HG03108 (cell line): ENCODE measurements around the gene ABCF2.

Source experiments
- ATAC-seq: cut with Tn5 transposase; IDR thresholded peaks from one replicate; pipeline ENCODE4 v1.9.1; 2021; ENCODE audit warnings: moderate library complexity; ENCODE audit not compliant: unreplicated experiment

Gene ABCF2

GRCh38 chr7:151252961-151253711 lies 26.1 kb upstream of the ABCF2 start:
- ATAC-seq: no peak

- no peak for ATAC-seq
These were observed 25.5 kb upstream of the ABCF2 start for GRCh38 chr7:151252561-151252835.

GRCh38 chr7:151251689-151252560 lies 24.9 kb upstream of the ABCF2 start:
- no peak for ATAC-seq

- ATAC-seq: no peak
These were observed 24.3 kb upstream of the ABCF2 start for GRCh38 chr7:151251328-151251688.

DNA sequence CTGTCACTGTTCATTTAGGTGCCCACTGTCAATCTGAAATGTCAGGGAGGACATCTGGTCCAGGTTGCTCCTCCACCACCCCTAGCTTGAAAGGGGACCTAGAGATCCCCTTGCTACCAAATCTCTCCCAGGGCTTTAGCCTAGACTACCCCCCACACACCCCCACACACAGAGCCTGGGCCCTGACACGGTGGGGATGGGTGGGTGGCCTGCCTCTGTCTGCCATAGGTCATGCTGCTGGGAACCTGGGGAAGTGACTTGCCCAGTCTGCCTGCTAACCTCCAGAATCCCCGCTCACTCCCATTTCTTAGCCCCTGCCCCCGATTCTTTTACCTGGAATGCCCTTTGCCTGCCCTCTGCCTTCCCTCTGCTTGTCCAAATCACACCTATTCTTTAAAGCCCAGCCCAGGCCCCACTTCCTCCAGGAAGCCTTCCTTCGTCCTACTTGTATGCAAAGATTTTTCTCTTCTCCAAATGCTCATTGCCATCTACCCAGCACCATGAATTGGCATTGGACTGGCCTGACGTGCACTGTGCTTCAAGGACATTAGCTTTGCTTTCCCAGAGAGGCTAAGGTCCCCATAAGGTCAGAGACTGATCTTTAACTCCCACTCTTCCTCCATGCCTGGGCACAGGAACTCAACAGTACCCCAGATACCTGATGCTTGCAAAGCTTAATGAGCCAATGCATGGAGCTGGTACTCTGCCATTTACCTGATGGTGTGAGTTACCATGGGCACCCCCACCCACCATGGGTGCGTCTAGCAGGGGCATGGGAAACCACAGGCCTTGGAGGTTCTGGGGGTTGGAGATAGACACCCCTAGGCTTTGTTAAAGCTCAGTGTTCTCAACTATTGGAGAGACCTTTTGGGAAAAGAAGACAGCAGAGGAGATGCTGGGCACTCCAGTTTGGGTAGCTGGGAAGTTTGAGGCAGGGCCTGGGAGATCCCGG lies 23.5 kb upstream of the ABCF2 start:
- no peak for ATAC-seq

- ATAC-seq: no peak
These were observed 22.7 kb upstream of the ABCF2 start for GRCh38 chr7:151249732-151250072.

GRCh38 chr7:151249034-151249731 lies 22.2 kb upstream of the ABCF2 start:
- no peak for ATAC-seq

DNA sequence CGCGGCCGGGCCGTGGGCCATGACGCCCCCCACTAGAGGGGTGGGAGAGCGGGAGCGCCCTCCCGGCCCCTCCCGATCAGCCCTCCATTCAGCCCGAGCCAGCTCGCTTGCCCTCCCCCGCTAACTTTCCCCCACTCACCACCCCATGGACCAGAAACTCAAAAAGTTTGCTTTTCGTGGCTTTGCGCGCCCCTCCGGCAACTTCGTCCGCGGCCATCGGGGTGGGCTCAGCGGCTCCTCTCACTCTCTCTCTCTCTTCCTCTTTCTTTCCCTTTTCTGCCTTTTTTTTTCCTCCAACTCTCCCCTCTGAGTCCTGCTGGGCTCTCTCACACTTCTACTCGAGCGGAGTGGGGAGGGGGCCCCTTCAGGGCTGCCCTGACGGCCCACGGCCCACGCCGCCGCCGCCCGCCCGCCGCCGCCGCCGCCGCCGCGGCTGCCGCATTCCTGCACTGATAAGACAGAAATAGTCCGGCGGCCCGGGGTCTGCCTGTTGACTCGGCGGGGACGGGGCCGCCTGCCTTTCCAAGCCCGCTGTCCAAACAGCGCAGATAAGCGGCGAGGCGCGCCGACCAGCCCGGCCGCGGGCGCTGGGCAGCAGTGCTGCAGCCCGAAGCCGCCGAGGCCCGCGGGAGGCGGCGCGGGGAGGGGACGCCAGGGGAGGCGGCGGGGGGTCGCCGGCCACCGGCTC lies 21.5 kb upstream of the ABCF2 start, which contains the start of gene SMARCD3:
Gene SMARCD3, minus strand, starts transcription at position 349 of the 688 bp plus-strand sequence. Its CDS starts 132 bp downstream, at position 217.
- no peak for ATAC-seq

- no peak for ATAC-seq
These were observed 20.8 kb upstream of the ABCF2 start for GRCh38 chr7:151247611-151248345.

- no peak for ATAC-seq
These were observed 20.0 kb upstream of the ABCF2 start for GRCh38 chr7:151246851-151247580.

- ATAC-seq: no peak
These were observed 19.3 kb upstream of the ABCF2 start for GRCh38 chr7:151246102-151246850.

DNA sequence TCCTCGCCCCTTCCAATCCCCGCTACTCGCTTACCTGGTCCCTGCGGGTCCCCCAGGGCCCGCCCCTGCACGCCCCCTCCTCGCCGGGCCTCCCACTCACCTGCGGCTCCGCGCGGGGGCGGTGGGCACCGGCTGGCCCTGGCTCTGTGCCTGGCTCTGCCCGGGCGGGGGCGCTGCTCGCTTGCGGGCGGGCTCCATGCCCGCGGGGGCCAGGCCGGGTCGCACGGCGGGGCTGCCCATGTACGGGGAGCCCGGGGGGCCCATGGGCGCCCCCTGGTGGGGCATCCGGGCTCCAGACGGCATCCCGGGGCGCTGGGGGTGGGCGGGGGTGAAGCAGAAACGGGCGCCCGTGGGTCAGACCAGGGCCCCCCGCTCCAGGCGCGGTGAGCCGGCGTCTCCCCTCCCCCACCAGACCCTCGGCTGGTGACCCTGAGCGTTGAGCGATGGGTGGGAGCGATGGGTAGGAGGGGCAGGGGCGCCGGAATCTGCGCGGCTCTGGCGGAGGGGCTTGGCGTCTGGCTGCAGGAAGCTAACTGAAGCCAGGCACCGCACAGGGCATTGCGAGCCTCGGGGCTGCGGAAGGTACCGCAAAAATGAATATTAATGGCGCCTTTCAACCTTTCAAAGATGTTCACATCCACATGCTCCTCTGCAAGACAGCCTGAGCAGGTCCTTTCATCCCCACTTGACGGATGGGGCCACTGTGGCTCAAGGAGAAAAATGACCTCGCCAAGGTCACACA lies 18.5 kb upstream of the ABCF2 start:
- ATAC-seq: no peak

DNA sequence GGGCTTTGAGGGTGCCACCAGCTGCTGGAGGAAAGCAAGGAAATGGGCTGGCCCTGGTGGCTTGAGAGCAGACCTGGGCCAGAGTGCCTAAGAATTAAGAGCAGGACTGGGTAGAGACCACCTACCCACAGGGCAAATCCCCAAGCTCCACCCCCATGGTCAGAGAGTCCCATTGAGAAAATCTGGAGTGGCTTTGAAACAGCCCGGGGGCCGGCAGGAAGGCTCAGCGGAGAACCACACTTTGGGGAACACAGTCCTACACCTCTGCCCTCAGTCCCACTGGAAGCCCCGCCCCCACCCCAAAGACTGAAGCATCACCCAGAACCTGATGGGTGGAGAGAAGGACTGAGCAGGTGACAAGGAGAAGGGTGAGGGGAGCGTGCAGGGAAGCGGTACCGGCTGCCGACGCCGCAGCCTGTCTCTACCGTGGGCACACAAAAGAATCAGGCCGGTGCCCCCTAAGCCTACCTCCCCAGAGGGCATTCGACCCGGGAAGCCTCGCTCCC lies 17.9 kb upstream of the ABCF2 start:
- ATAC-seq: no peak

- no peak for ATAC-seq
These were observed 17.3 kb upstream of the ABCF2 start for GRCh38 chr7:151244196-151244840.

GRCh38 chr7:151243408-151244195 lies 16.6 kb upstream of the ABCF2 start:
- ATAC-seq: no peak

DNA sequence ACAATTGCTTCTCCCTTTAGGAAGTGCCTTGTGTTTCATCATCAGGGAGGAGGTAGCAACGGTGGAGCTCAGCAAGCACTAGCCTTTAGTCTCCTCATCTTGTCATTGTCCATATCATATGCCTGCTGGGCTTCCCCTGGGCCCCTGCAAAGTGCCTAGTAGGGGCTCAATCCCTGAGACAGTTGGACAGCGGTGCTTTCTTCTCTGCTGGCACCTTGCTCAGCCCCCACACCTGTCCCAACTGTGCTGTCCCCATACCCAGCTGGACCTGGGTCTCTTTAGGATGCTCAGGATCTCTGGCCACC lies 16.0 kb upstream of the ABCF2 start:
- ATAC-seq: no peak
